Retinal pigment epithelial cell (primary cell): ENCODE measurements around the gene KCNQ1.

Experiments
- DNase-seq: peaks from one replicate; pipeline ENCODE4 v3.0.0-alpha.2; 2010; ENCODE audit warnings: low read depth
- H3K4me3 ChIP-seq: 2 replicates; pipeline ENCODE4 v1.5.1; 2011; ENCODE audit warnings: mild to moderate bottlenecking, low read length, control low read depth, moderate library complexity
- CTCF ChIP-seq: conservative IDR thresholded peaks from 2 replicates; pipeline ENCODE4 v1.5.1; 2011; ENCODE audit warnings: low read depth, low read length, control low read depth, inconsistent platforms

KCNQ1 gene

GRCh38 chr11:2673250-2673610 lies 228.4 kb downstream of the KCNQ1 start:
- no peak for DNase-seq
- no peak for TF ChIP-seq CTCF
- H3K4me3 ChIP-seq, result no peak overlapping the region

- no peak for TF ChIP-seq CTCF
- no peak overlapping the region for H3K4me3 ChIP-seq
- peak; percentile 52 for DNase-seq
Measured at GRCh38 chr11:2673871-2674471, 229.2 kb downstream of the KCNQ1 start.

GRCh38 chr11:2674658-2675131 lies 229.9 kb downstream of the KCNQ1 start:
- H3K4me3 ChIP-seq, result no peak overlapping the region
- TF ChIP-seq CTCF, result no peak

DNA sequence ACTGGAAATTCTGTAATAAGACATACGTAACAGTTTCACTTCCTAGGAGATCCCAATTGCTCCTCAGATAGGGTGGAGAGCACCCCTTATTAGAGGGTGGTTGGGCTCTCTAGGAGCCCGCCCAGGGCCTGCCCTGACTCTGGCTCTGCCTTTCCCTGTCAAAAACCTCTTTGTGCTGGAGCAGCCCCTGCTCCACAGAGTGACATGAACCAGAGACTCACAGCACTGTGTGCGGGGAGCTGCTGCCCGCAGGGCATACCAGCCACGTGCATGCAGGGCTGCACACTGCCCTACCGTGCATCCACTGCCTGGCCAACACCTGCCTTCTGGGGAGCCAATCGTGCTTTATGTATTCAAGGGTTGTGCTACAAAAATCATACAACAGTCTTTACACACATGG lies 230.7 kb downstream of the KCNQ1 start:
- TF ChIP-seq CTCF, result no peak
- no peak for DNase-seq

More at GRCh38 chr11:2674658-2675131, 229.9 kb downstream of the KCNQ1 start:
- DNase-seq, result no peak

GRCh38 chr11:2677127-2677526 lies 232.3 kb downstream of the KCNQ1 start:
- no peak for TF ChIP-seq CTCF
- DNase-seq, result no peak

More for the DNA sequence above, 230.7 kb downstream of the KCNQ1 start:
- no peak overlapping the region for H3K4me3 ChIP-seq

GRCh38 chr11:2678396-2678795 lies 233.6 kb downstream of the KCNQ1 start:
- no peak for TF ChIP-seq CTCF
- no peak overlapping the region for H3K4me3 ChIP-seq
- no peak for DNase-seq

More at GRCh38 chr11:2677127-2677526, 232.3 kb downstream of the KCNQ1 start:
- H3K4me3 ChIP-seq, result no peak overlapping the region

DNA sequence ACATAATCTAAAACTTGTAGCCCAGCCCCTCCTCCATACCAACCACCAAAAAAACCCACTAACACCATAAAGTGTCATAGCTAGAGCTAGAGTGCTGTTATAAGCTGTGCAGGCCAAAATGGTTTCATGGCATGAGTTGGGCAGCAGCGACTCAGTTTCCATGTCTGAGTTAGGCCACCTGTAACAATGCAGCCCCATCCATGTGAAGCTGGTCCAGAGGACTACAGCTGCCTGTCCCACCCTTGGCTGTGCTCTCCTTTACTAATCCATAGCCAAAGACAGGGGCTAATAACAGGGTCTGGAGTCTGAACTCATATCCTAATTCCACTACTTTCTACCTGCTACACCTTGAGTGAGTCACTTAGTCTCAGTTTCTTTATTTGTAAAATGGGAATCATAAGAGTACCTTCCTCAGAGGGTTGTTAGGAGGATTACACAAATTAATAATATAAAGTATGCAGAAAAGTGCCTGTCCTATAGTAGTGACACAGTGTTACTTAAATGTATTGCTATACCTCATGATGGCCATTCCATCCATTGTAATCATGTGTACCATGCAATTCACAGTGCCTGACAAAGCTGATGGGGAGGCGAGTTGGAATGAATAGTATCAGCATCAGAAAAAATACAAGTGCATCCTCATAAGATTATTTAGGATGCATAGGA lies 234.3 kb downstream of the KCNQ1 start:
- no peak overlapping the region for H3K4me3 ChIP-seq
- TF ChIP-seq CTCF, result no peak
- DNase-seq, result no peak
